Endothelial cell of umbilical vein (primary cell): ENCODE measurements around the gene FUT6.

Experiments used
- CTCF ChIP-seq, 2 donors: IDR thresholded peaks; 1 replicate in 1 of 2; 2 replicates in 1 of 2; pipeline ENCODE4 v1.5.1; 2011; ENCODE audit warnings: low read length in 2 of 2, mild to moderate bottlenecking in 2 of 2, moderate library complexity in 2 of 2, control low read depth in 1 of 2, inconsistent platforms in 1 of 2, low read depth in 1 of 2; ENCODE audit not compliant: insufficient read depth in 1 of 2; ENCODE audit errors: extremely low read depth in 1 of 2
- EZH2 ChIP-seq: IDR thresholded peaks from 2 replicates; pipeline ENCODE4 v1.6.1; 2012; ENCODE audit warnings: borderline replicate concordance, low read depth, mild to moderate bottlenecking, moderate library complexity, low read length, inconsistent platforms; ENCODE audit not compliant: severe bottlenecking
- POLR2A ChIP-seq: IDR thresholded peaks from 2 replicates; pipeline ENCODE4 v1.6.1; 2012; ENCODE audit warnings: low read depth, mild to moderate bottlenecking, control low read depth, low read length
- POLR2AphosphoS5 ChIP-seq: IDR thresholded peaks from 2 replicates; pipeline ENCODE4 v1.6.1; 2012; ENCODE audit warnings: low read depth, mild to moderate bottlenecking, control low read depth, low read length, moderate library complexity; ENCODE audit not compliant: insufficient read depth

GRCh38 chr19:5793188-5793587 lies 46.3 kb downstream of the FUT6 start:
- TF ChIP-seq CTCF (IDR thresholded peaks at IDR 0.05; ENCODE audit: extremely low read depth in 1 of 2, insufficient read depth in 1 of 2, low read depth in 1 of 2, low read length in 2 of 2) (no peak), POLR2A (no peak), POLR2AphosphoS5 (no peak), EZH2 (no peak)
